HG03575 (cell line): ENCODE data around the gene ZNF185.
"Not testable (repeated sequence)": the region's sequence is repeated elsewhere in the genome, so short reads cannot be mapped to it uniquely, and the experiment has no call there.

ENCODE experiments used
- ATAC-seq: cut with Tn5 transposase; IDR thresholded peaks from one replicate; pipeline ENCODE4 v1.9.1; 2021; ENCODE audit not compliant: unreplicated experiment, insufficient number of reproducible peaks, low FRiP score; ENCODE audit errors: extremely low read depth

ZNF185 gene

DNA sequence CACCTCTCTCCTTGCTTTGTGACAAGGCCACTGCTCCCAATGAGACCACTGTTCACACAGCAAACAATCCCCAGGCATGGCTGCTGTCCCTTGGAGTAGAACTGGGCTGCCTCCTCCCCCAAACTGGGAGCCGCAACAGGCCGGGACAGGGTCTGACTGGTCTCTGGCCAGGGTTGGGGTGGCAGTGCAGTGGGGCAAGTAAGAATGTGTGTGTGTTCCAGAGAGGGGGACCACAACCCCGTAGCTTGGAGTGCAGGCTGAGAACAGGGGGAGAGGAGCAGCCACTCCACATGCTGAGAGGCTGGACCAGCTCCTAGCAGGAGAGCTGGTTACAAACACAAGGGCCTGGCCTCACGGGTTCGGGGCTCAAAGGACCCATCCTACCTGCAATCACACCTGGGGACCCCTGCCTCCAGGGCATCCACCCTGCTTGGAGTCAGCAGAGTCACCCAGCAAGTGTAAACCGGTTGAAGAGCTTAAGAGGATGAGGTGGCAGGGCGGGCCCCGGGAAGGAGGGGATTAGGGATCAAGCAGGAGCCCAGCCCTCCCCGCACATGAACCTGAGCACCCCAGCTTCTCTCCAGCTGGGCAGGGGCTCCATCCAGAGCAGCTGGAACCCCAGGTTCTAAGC is 3.8 kb upstream of the ZNF185 start:
- ATAC-seq, result no peak

DNA sequence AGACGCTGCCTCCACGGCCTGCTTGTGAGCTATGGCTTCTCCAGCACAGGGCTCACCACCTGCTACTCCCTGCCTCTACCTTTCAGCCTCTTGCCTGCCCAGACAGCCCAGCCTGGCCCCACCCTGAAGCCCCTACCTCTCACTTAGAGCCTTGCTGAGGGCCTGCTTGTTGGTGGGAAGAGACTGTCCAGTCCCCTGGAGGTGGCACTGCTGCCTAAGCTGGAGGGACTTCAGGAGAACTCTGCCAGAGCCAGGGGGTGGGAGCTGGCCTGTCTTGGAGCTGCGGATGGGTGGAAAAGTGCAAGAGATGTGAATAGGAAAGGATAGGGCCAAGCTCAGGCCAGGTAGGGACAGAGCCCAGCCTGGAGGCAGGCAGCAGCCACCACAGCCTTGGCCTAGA is 2.7 kb upstream of the ZNF185 start:
- ATAC-seq, result no peak

DNA sequence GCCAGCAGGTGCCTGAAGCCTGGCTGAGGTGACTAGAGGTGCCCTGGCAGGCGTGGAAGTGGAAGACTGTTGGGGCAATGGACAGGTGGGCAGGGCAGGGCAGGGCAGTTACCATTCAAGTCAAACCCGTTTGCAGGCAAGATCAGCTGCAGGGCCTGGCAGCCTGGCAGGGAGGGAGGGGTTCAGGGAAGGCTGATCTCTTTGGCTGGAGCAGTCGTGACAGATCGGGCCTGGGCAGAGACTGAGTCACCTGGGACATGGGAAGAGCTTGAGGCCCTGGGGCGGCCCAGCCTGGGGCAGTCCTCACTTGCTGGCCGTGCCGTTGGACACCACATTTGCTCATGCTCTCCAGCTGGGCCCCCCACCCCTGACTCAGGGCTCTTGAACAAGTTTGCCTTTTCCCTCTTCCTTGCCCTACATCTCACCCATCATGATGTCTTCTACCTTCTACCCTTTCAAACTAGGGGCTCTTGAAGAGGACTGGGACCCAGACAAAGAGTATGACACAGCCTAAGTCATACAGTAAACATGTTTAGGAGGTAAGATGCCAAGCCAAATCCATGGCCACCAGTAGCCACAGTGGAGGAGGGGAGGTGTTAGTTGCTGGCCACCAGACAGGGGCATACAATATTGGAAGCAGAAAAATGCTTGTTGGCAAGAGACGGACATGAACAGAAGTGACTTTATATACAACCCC is 2.0 kb upstream of the ZNF185 start:
- ATAC-seq, result no peak

DNA sequence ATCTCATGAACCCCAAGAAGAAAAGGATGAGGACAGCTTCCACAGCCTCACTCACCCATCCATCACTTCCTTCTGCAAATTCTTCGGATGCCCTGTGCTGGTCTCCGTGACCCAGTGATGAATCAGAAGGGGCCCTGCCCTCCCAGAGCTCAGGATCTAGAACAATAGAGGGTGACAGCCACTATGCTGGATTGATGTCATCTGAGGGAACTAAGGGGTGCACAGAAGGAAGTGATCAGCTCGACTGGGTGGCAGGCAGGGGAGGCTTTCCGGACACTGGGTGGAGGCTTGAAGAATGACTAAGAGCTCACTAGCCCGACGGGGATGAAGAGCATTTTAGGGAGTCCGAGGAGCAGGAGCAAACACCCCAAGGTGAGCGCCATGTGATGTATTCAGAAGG is 1.4 kb upstream of the ZNF185 start:
- no peak for ATAC-seq

DNA sequence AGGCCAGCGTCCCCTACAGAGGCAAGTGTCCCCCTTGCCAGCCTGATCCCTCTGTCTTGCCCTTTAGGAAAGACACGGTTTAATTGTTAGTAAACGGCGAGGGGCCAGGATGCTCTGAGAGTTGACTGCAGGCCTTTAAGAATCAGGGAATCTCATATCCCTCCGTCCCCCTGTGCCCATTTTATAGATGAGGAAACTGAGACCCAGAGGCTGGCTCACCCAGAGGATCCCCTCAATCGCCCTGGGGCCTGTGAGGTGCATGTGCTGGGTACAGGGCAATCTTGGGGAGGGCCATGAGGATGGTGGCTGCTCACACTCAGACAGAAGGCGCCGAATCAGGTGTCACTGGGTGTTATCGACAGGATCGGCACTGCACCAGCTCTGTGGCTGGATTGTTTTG is 575 bp downstream of the ZNF185 start:
- no peak for ATAC-seq

DNA sequence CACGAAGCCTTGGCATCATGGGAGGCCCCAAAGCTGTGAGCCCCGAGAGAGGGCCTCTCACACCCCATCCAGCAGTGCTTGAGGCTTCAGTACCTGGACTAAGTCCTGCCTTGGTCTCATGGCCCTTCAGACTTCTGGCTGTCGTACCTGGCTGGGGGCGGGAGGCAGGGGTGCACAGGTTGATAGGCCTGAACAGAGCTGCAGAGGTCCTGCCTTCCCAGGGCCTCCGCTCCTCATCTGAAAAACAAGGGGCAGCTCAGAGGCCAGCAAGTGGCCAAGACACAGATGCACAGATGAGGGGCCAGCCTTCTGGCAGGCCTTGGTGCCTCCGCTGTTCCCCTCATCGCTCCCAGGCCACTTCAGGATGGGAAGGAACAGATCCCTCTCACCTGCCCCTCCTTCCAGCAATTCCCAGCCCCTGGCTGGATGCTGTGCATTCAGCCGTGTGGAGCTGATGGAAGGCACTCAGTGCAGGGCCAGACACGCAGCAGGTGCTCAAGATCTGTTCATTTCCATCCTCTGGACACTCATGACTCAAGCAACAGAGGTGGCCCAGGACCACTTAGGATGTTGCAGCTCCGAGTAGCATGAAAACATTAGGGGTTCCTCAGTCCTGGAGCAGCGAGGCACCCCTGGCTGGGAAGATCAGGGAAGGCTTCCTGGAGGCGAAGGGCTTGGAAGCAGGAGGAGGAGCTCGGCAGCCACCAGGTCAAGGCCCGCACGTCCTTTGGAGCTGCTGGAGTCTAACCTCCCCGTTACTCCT is 1.4 kb downstream of the ZNF185 start:
- no peak for ATAC-seq

DNA sequence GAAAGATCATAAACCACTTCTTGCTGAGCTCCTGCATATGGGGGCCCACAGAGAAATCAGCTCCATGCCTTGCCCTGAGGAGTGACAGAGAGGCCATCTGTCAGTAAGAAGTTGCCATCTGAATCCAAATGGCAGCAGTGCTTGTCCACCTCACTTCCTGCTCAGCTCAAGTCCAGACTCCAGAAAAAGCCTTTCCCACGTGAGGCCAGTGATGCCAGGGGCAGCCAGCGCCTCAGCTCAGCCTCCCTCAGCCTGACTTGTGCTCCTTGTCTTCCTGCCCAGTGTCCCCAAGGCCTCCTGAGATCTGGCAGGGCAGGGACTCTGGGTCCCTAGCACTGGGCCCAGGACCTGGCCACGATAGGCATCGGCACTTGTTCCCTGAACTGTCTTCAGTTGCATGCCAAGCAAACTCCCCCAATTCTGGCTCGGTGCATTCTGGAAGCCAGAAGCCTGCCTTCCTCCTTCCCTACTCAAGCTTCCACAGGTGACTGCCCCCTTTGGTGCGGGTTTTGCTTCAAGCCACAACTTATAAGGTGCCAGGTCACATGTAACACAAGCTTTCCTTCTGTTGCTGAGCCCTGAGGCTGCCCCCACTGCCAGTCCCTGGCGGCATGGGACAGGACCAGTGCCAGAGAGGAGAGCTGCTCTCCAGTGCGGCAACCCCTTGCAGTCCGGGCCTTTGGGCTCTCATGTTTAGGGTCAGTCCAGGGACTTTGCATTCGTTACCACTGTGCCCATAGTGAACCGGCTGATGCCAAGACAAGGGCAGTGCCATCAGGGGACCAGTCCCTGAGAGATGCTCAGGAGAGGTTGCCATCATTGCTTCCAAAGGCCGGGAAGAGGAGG is 2.2 kb downstream of the ZNF185 start:
- ATAC-seq, result no peak

DNA sequence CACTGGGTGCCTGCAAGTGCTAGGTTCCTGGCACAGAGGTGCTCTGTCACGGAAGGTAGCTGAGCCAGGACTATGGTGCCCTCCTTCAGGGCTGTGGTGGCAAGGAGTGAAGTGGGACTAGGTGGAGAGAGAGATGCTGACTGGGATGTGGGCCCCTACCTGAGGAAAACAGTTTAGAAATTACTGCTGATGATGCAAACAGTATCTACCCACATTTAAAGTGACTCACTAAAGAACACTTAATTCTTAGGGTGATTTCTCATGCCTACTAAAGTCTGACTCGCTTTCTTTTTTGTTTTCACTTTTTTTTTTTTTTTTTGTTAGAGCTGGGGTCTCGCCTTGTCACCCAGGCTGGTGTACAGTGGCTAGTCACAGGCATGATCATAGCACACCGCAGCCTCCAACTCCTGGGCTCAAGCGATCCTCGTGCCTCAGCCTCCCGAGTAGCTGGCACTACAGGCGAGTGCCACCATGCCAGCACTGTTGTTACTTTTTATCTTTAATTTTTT is 3.1 kb downstream of the ZNF185 start:
- ATAC-seq, result no peak

DNA sequence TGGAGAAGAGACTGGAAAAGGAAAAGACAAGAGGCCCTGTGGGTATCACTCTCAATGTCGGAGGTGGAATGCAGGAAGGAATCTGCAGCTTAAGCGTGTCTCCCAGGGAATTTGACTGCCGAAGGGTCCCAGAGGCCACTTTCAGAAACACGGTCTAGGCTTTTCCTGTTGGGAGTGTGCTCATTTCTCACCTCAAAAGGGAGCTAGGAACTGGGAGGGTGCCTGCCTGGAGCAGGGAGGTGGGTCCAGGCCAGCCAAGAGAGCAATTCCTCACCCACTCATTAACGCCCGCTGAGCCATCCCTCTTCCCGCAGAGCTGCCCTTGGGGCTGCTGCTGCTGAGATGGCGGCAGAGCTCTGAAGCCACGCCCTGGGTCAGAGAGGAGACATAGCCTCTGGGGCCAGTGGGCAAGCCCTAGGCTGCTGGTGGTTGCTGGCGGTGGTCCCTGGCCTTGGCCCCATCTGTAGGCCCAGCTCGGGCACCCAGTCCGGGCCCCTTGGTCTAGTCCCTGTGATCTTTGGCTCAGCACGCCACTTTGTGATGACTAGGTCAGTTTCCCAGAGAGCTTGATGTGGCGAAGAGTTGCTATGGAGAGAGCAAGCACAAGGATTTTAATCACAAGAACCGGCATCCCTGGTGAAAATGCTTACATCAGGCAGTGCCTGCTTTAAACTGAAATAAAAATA is 4.1 kb downstream of the ZNF185 start:
- ATAC-seq, result no peak

DNA sequence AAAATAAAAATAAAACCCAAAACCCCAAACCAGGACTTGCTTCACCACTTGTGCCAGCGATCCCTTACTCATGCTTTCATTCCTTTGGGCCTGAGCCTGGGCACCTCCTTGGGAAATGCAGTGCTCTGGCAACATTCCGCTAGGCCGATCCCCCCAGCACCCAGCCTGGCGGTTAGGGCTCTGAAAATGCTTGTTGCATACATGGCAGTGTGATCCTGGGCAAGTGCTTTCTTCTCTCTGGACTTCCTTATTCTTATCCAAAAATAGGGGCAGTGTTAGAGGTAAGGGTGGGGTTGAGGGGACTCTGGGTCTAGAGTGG is 4.6 kb downstream of the ZNF185 start:
- no peak for ATAC-seq

DNA sequence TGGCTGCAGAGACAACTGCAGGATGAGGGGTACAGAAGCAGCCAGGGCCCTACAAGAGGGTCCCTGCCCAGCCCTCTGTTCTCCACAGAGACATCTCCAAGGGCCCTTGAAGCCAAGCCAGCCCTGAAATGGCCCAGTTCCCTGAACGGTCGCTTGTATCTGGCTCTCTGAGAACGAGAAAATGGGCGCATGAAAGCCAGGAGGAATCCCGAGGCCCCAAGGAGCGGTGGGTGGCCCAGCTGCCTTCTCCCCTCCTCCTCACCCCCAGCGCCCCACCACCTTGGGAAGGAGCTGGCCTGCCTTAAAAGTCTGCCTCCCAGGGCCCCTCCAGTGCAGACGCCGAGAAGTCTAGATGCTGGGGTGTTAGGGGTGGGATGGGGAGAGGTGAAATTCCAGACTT is 5.7 kb downstream of the ZNF185 start:
- ATAC-seq, result no peak

DNA sequence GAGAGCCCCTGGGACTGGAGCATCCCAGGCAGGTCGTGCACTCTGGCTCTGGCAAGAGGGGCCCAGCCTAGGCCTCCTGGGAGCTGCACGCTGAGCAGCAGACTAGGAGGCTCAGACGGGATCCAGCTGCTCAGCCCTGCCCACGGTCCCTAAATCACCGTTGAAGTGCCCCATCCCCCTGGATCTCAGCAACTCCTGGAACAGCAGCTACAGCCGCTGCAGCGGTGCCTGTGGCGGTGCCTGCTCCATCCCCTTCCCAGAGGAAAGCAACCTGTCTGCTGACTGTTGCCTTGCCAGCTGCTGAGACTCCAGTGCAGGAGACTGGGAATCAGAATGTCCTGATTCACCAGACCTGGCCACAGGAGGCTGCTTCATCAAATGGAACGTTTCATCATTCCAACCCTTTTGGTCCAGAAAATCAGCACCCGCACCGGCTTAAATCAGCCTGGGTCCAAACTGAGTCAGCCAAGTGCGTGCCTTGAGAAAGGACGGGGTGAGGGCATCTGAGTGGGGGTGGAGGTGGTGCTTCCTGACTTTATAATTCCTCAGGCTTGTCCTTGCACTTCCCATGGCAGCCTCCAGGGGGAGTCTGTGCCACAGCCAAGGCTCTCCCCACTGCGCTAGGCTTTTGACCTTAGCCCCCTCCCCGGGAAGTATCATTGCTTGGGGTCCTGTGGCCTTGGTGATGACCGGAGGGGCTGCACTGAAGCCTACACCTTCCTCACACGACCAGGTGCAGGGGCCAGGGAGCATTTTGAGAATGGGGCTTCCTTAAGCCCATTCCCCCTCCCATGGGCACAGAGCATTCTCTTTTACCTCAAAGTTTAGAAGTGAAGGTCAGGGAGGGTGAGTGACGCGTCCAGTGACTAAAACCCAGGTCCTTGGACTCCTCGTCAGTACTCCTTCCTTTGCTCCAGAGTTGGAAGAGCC is 6.5 kb downstream of the ZNF185 start:
- ATAC-seq, result no peak

DNA sequence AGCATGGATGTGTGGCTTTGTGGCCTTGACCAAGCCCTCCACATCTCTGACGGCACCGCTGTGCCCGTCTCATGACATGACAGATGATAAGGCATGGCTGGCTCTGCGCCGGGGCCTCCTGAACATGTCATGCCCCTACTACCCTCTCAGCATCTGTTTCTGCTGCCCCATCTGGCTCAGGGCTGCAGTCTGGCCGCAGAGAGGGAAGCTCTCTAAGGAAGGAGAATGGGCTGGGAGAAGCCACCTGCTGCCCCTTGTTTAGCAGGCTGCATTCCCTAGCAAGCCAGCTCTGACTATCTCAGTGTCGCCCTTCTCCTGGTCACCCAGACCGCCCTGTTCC is 7.2 kb downstream of the ZNF185 start:
- ATAC-seq, result no peak

DNA sequence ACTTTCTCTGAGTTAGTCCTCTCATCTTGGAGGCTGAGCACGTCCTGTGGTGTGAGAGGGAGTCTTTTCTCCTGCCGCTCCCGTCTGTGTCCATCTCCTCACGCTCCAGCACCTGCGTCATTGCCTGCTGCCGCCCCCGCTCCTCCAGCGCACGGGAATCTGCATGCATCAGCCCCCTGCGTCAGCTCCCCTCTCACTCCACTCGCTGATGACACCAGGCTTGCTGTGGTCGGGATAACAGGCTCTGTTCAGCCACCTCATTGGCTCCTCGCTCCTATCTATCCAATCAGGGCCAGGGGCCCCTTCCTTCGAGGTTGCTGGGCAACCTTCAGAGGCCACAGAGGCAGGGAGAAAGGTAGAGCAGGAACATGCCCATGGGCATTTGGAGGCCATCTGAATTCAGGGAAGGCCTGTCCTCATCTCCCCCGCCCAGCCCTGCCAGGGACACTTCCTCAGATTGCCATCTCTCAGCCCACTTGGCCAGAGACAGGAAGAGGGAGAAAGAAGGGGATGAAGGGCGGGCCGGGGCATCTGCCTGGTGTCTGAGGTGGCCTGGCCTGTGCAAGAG is 9.3 kb downstream of the ZNF185 start:
- no peak for ATAC-seq

DNA sequence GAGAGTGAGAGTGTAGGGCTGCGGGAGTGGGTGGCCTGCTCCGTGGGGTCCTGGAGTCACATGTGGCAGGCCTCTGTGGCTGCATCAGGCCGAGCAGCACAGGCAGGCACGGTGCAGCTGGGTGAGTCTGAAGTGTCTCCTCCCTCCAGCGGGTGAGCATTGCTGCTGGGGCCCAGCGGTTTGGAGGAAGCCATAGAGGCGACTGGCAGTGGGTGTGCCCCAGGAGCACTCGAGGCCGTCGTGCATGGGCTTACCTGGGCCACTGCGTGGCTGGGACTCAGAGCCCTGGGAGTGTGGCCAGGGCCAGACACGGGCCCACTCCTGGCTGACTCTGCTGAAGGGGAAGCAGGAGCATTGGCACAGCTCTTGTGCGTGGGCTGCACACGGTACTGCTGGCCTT is 10.6 kb downstream of the ZNF185 start:
- no peak for ATAC-seq

DNA sequence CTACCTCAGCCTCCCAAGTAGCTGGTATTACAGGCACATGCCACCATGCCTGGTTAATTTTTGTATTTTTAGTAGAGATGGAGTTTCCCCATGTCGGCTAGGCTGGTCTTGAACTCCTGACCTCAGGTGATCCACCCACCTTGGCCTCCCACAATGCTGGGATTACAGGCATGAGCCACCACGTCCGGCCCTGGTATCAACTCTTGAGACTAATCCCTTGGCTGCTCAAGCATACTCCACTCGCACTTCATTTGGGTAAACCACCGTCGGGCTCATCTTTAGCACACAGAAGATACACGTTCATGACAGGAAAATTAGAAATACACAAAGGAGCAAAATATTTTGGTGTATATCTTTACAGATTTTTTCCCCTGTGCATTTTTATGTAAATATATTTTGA is 12.2 kb downstream of the ZNF185 start:
- not testable (repeated sequence) for ATAC-seq

DNA sequence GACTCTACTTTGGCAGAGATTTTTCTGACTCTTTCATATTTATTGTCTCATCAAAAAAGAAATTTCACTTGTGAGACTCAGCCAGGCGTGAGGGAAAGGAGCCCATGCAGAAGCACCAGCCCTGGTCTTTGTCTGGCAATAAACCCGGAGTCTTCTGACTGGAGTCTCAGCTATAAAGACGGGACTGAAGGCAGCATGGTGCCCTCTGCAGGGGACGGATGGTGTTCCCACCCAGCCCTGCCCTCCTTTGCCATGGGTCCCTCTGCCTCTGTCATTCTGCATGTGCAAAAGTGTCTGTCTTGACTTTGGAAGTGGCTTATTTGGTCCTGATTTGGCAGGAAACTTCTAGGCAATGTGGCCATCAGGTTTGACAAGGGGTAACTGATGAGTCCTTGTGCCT is 14.2 kb downstream of the ZNF185 start:
- ATAC-seq, result no peak

DNA sequence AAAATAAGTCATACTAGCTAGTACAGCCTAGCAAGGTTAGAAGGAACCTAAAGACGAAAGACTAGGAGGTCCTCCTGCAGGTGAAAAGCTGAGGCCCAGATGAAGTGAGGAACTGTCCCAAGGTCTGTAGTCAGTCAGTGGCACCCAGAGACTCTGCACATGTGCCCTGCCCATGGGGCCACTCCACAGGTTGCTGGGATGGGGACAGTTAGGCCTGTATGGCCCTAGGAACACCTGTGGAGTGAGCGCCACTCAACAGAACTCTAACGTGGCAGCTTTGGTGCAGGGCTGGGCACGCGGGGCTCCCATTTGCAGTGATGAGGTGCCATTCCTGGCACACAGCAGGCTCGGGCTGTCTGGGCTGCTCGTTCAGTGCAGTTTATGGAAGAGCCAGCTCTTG is 14.8 kb downstream of the ZNF185 start:
- ATAC-seq, result no peak
